ENCODE data around the gene SPINK6.

The SPINK6 gene

GRCh38 chr5:148209151-148209770, 6.4 kb downstream of the SPINK6 start:
- DNase-seq (ENCODE audit: extremely low spot score): no peak
- TF ChIP-seq FOXA1 (IDR thresholded peaks at IDR 0.05) (no peak), SP1 (IDR thresholded peaks at IDR 0.05) (no peak), NFRKB (IDR thresholded peaks at IDR 0.05) (no peak), BHLHE40 (IDR thresholded peaks at IDR 0.05; ENCODE audit: borderline replicate concordance) (no peak), HDGF (IDR thresholded peaks at IDR 0.05; ENCODE audit: borderline replicate concordance) (no peak), FOXK2 (IDR thresholded peaks at IDR 0.05) (no peak), PKNOX1 (IDR thresholded peaks at IDR 0.05) (no peak), SUZ12 (IDR thresholded peaks at IDR 0.05) (no peak), ELF4 (IDR thresholded peaks at IDR 0.05) (no peak)
- ChIA-PET POLR2A (no interaction called here), CTCF (no interaction called here)

- ChIA-PET POLR2A (no interaction called here), CTCF (no interaction called here)
- no peak for DNase-seq (ENCODE audit: extremely low spot score)
- TF ChIP-seq ZNF384 (IDR thresholded peaks at IDR 0.05) (no peak), L3MBTL2 (conservative IDR thresholded peaks at IDR 0.05) (no peak), SP1 (IDR thresholded peaks at IDR 0.05) (no peak), NFRKB (IDR thresholded peaks at IDR 0.05) (no peak), PKNOX1 (IDR thresholded peaks at IDR 0.05) (no peak), TARDBP (IDR thresholded peaks at IDR 0.05) (no peak), FOXA1 (IDR thresholded peaks at IDR 0.05) (no peak), LEF1 (IDR thresholded peaks at IDR 0.05; ENCODE audit: borderline replicate concordance) (no peak), CTBP1 (IDR thresholded peaks at IDR 0.05; ENCODE audit: borderline replicate concordance) (no peak), FOXK2 (IDR thresholded peaks at IDR 0.05) (no peak), HDGF (IDR thresholded peaks at IDR 0.05; ENCODE audit: borderline replicate concordance) (no peak), ARNT (IDR thresholded peaks at IDR 0.05) (no peak)
These were observed 11.9 kb downstream of the SPINK6 start for GRCh38 chr5:148214665-148215185.

GRCh38 chr5:148221508-148221907, 18.7 kb downstream of the SPINK6 start:
- POLR2A ChIA-PET: no interaction called here
- TF ChIP-seq FOXA1 (IDR thresholded peaks at IDR 0.05): no peak
- no peak for TF ChIP-seq FOXK2 (IDR thresholded peaks at IDR 0.05)
- TF ChIP-seq SP1 (IDR thresholded peaks at IDR 0.05): no peak
- no peak for TF ChIP-seq NFRKB (IDR thresholded peaks at IDR 0.05)
- TF ChIP-seq ZNF384 (IDR thresholded peaks at IDR 0.05): no peak
- no peak for TF ChIP-seq TARDBP (IDR thresholded peaks at IDR 0.05)
- TF ChIP-seq LEF1 (IDR thresholded peaks at IDR 0.05; ENCODE audit: borderline replicate concordance): no peak
- no peak for TF ChIP-seq HDGF (IDR thresholded peaks at IDR 0.05; ENCODE audit: borderline replicate concordance)
- no peak for TF ChIP-seq L3MBTL2 (conservative IDR thresholded peaks at IDR 0.05)
- no peak for TF ChIP-seq SUZ12 (IDR thresholded peaks at IDR 0.05)
- TF ChIP-seq FOXM1 (IDR thresholded peaks at IDR 0.05; ENCODE audit: borderline replicate concordance): no peak
- no peak for TF ChIP-seq BHLHE40 (IDR thresholded peaks at IDR 0.05; ENCODE audit: borderline replicate concordance)
- TF ChIP-seq PKNOX1 (IDR thresholded peaks at IDR 0.05): no peak
- TF ChIP-seq CTBP1 (IDR thresholded peaks at IDR 0.05; ENCODE audit: borderline replicate concordance): no peak
- TF ChIP-seq ARNT (IDR thresholded peaks at IDR 0.05): no peak
- TF ChIP-seq ELF4 (IDR thresholded peaks at IDR 0.05): no peak
- no peak for DNase-seq (ENCODE audit: extremely low spot score)
- CTCF ChIA-PET: no interaction called here

GRCh38 chr5:148224117-148224742, 21.4 kb downstream of the SPINK6 start:
- CTCF ChIA-PET: no interaction called here
- POLR2A ChIA-PET: no interaction called here
- TF ChIP-seq HDGF (IDR thresholded peaks at IDR 0.05; ENCODE audit: borderline replicate concordance) (no peak), ELF4 (IDR thresholded peaks at IDR 0.05) (no peak), NFRKB (IDR thresholded peaks at IDR 0.05) (no peak), L3MBTL2 (conservative IDR thresholded peaks at IDR 0.05) (no peak), FOXK2 (IDR thresholded peaks at IDR 0.05) (no peak), ZNF384 (IDR thresholded peaks at IDR 0.05) (no peak), SUZ12 (IDR thresholded peaks at IDR 0.05) (no peak), ARNT (IDR thresholded peaks at IDR 0.05) (no peak), LEF1 (IDR thresholded peaks at IDR 0.05; ENCODE audit: borderline replicate concordance) (no peak)
- no peak for DNase-seq (ENCODE audit: extremely low spot score)

- TF ChIP-seq L3MBTL2 (conservative IDR thresholded peaks at IDR 0.05): no peak
- TF ChIP-seq BHLHE40 (IDR thresholded peaks at IDR 0.05; ENCODE audit: borderline replicate concordance): no peak
- DNase-seq (ENCODE audit: extremely low spot score): no peak
- ChIA-PET POLR2A (no interaction called here), CTCF (no interaction called here)
These were observed 25.6 kb downstream of the SPINK6 start for GRCh38 chr5:148228392-148228984.

GRCh38 chr5:148229840-148230239, 27.0 kb downstream of the SPINK6 start:
- DNase-seq (ENCODE audit: extremely low spot score): no peak
- ChIA-PET CTCF (interaction anchor here (0.5 kb wide), 1 partner anchor 1574 kb away, joined by 3 read pairs; no protein-coding TSS in a partner anchor), POLR2A (no interaction called here)
- TF ChIP-seq FOXM1 (IDR thresholded peaks at IDR 0.05; ENCODE audit: borderline replicate concordance): no peak
- no peak for TF ChIP-seq FOXA1 (IDR thresholded peaks at IDR 0.05)
- no peak for TF ChIP-seq SUZ12 (IDR thresholded peaks at IDR 0.05)
- no peak for TF ChIP-seq HDGF (IDR thresholded peaks at IDR 0.05; ENCODE audit: borderline replicate concordance)
- no peak for TF ChIP-seq ZNF384 (IDR thresholded peaks at IDR 0.05)
- TF ChIP-seq L3MBTL2 (conservative IDR thresholded peaks at IDR 0.05): no peak
- TF ChIP-seq BHLHE40 (IDR thresholded peaks at IDR 0.05; ENCODE audit: borderline replicate concordance): no peak
- no peak for TF ChIP-seq SP1 (IDR thresholded peaks at IDR 0.05)
- TF ChIP-seq CTBP1 (IDR thresholded peaks at IDR 0.05; ENCODE audit: borderline replicate concordance): no peak
- no peak for TF ChIP-seq FOXK2 (IDR thresholded peaks at IDR 0.05)
- TF ChIP-seq ARNT (IDR thresholded peaks at IDR 0.05): no peak
- no peak for TF ChIP-seq TARDBP (IDR thresholded peaks at IDR 0.05)
- no peak for TF ChIP-seq LEF1 (IDR thresholded peaks at IDR 0.05; ENCODE audit: borderline replicate concordance)
- TF ChIP-seq ELF4 (IDR thresholded peaks at IDR 0.05): no peak
- TF ChIP-seq NFRKB (IDR thresholded peaks at IDR 0.05): no peak
- no peak for TF ChIP-seq PKNOX1 (IDR thresholded peaks at IDR 0.05)
